ENCODE measurements around the gene CYFIP2. TPM values are rescaled to one million over a fixed set of nuclear protein-coding genes. Genes with fewer than 3 reads are reported as not detected.

Gene CYFIP2
- total RNA-seq, 3 donors from 2014 or later: 24.8 to 28.6 (median 25.8) TPM

DNA sequence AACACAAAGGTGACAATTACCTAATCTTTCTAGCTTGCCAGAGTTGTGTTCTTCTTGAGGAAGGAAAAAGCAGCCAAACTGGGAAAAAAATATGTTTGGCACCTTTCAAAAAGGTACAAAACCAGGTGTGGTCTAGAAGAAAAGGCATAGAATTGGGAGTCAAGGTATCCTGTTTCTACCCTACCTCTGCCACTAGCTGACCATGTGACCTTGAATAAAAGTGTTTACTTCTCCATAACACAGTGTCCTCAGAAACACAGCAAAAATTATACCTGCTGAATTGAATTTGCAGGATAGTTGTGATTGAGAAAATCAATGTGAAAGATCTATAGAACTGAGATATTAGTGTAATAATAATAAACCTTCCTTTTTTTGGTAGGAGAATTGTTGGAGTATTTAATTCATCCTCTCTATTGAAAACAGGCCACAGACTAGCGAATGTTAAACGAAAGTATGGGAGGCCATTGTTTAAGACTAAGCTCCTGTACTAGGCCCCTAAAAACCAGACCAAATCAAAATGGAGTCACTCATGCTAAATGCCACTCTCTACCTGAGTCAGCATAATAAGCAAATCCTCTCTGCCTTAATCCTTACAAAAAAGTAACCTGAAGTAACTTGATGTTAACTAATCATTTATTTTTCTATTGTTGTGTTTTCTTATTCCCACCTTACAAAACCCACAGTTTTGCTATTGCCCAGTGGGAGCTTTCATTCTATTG is 12.6 kb downstream of the CYFIP2 start:
- TF ChIP-seq, protein P1, sequence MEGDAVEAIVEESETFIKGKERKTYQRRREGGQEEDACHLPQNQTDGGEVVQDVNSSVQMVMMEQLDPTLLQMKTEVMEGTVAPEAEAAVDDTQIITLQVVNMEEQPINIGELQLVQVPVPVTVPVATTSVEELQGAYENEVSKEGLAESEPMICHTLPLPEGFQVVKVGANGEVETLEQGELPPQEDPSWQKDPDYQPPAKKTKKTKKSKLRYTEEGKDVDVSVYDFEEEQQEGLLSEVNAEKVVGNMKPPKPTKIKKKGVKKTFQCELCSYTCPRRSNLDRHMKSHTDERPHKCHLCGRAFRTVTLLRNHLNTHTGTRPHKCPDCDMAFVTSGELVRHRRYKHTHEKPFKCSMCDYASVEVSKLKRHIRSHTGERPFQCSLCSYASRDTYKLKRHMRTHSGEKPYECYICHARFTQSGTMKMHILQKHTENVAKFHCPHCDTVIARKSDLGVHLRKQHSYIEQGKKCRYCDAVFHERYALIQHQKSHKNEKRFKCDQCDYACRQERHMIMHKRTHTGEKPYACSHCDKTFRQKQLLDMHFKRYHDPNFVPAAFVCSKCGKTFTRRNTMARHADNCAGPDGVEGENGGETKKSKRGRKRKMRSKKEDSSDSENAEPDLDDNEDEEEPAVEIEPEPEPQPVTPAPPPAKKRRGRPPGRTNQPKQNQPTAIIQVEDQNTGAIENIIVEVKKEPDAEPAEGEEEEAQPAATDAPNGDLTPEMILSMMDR (IDR thresholded peaks at IDR 0.05): no peak
- intact Hi-C loops (cut with DNase I, micrococcal nuclease): no loop called here
- Histone ChIP-seq H3K36me3 (ENCODE audit: low read depth) (no peaks in the 10 kb centered on the region), H3K4me1 (ENCODE audit: low read depth) (no peaks in the 10 kb centered on the region), H3K4me3 (no peak overlapping the region), H3K9me3 (no peaks in the 10 kb centered on the region)
- ATAC-seq (no peak), DNase-seq (no peak)

DNA sequence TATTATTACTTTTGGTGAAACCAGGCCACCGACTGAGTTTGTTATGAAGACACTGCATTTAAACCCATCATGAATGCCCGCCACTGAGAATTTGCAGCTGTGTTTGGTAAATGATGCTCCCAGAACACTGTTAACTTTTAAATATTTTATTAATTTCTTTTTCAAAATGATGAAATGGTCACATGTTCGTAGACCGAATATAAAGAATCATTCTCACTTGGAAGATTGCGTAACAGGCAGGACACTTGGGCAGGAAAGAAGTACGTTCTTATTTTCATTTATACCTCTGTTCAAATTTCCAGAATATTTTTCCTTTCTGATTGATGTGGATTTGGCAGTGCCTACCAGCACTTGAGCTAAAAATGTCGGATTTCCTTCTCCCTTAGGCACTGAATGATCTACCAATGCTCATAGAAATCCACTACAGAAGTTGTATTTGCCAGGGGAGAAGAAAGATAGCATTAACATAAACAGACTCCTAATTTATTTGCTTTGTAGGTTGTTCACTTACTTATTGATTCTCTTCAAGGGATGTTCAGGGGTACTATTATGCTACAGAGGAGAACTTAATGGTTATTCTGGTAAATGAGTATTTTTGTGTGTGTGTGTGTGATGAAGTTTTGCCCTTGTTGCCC is 13.8 kb downstream of the CYFIP2 start:
- Histone ChIP-seq H3K4me1 (ENCODE audit: low read depth) (no peaks in the 10 kb centered on the region), H3K36me3 (ENCODE audit: low read depth) (no peaks in the 10 kb centered on the region), H3K9me3 (no peaks in the 10 kb centered on the region), H3K4me3 (no peak overlapping the region)
- DNase-seq (no peak), ATAC-seq (no peak)
- intact Hi-C loops (cut with DNase I, micrococcal nuclease): no loop called here
- TF ChIP-seq, protein P1 (IDR thresholded peaks at IDR 0.05): no peak

DNA sequence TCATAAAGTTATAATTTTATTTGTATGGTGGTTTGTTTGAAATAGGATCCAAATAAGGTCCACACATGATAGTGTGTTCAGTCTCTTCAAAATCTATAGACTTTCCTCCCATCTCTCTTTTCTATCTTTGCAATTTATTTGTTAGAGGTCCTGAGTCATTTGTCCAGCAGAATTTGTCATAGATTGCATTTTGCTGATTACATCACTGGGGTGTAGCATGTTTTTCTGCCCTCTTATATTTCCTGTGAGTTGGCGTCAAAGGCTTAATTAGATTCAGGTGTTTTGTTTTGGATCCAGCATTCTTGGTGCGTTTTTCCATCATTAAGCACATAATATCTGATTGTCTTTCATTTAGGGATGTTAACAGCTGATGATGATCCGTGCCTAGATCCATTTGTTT is 15.0 kb downstream of the CYFIP2 start:
- TF ChIP-seq, protein P1 (IDR thresholded peaks at IDR 0.05): no peak
- intact Hi-C loops (cut with DNase I, micrococcal nuclease): no loop called here
- Histone ChIP-seq H3K9me3 (no peaks in the 10 kb centered on the region), H3K4me3 (no peak overlapping the region), H3K36me3 (ENCODE audit: low read depth) (no peaks in the 10 kb centered on the region), H3K4me1 (ENCODE audit: low read depth) (no peaks in the 10 kb centered on the region)
- DNase-seq (no peak), ATAC-seq (no peak)

DNA sequence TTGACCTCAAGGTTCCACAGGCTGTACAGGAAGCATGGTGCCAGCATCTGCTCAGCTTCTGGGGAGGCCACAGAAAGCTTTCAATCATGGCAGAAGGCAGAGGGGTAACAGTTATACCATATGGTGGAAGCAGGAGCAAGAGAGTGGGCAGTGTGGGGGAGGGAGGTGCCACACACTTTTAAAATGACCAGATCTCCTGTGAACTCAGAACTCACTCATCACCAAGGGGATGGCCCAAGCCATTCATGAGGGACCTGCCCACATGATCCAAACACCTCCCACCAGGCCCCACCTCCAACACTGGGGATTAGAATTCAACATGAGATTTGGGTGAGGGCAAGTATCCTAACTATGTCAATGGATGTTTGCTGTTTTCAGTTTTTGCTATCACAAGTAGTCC is 16.2 kb downstream of the CYFIP2 start:
- Histone ChIP-seq H3K4me3 (no peak overlapping the region), H3K36me3 (ENCODE audit: low read depth) (no peaks in the 10 kb centered on the region), H3K4me1 (ENCODE audit: low read depth) (no peaks in the 10 kb centered on the region), H3K9me3 (no peaks in the 10 kb centered on the region)
- intact Hi-C loops (cut with DNase I, micrococcal nuclease): no loop called here
- TF ChIP-seq, protein P1 (IDR thresholded peaks at IDR 0.05): no peak
- DNase-seq (no peak), ATAC-seq (no peak)

DNA sequence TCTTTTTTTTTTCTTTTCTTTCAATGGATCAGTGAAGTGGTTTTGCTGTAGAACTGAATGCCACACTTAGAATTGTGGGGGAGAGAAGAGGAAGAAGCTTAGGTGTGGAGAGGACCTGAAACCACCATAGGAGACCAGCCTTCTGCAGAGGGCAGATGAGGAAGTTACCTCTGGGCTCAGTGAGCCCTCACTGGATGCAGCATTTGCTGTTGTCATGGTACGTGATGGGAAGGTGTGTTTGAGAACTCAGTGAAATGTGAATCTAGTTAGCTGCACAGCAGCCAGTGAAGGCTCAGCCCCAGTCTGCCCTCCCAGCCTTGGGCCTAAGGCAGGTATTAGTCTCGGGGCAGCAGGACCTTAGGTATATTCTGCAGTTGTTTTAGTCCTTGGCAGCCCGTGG is 17.5 kb downstream of the CYFIP2 start:
- Histone ChIP-seq H3K9me3 (no peaks in the 10 kb centered on the region), H3K36me3 (ENCODE audit: low read depth) (no peaks in the 10 kb centered on the region), H3K4me3 (no peak overlapping the region), H3K4me1 (ENCODE audit: low read depth) (no peaks in the 10 kb centered on the region)
- TF ChIP-seq, protein P1 (IDR thresholded peaks at IDR 0.05): no peak
- intact Hi-C loops (cut with DNase I, micrococcal nuclease): no loop called here
- DNase-seq (no peak), ATAC-seq (peak; percentile 84)

All from mucosa of descending colon (tissue), 3 donors.